ENCODE measurements around the gene NOPCHAP1. TPM values are rescaled to one million over a fixed set of nuclear protein-coding genes. Genes with fewer than 3 reads are reported as not detected.
A peak's percentile ranks its signal among the peaks of the same experiment; 100 is the strongest.
"Not testable (repeated sequence)": the region's sequence is repeated elsewhere in the genome, so short reads cannot be mapped to it uniquely, and the experiment has no call there.

Gene NOPCHAP1
- total and polyA plus RNA-seq, 8 donors: 9.3 to 17.1 (median 14.4) TPM

- H3K9me3 ChIP-seq: no peaks in the 10 kb centered on the region
- H3K27me3 ChIP-seq: no peaks in the 10 kb centered on the region
- DNase-seq (peak in 1 of 4 donors; percentile 56), ATAC-seq (peak; percentile 80)
- intact Hi-C loops (cut with DNase I): no loop called here
- no peaks in the 10 kb centered on the region for H3K4me1 ChIP-seq
- no peak for TF ChIP-seq CTCF (IDR thresholded peaks at IDR 0.05)
- H3K27ac ChIP-seq: no peak overlapping the region
- H3K4me3 ChIP-seq: no peak overlapping the region
- no peaks in the 10 kb centered on the region for H3K36me3 ChIP-seq
Measured at GRCh38 chr12:104974626-104975290, 11.4 kb upstream of the NOPCHAP1 start.

GRCh38 chr12:104975587-104976343 lies 10.4 kb upstream of the NOPCHAP1 start:
- no peaks in the 10 kb centered on the region for H3K27me3 ChIP-seq
- H3K4me1 ChIP-seq: no peaks in the 10 kb centered on the region
- no peak for DNase-seq
- no peak overlapping the region for H3K27ac ChIP-seq
- TF ChIP-seq CTCF (IDR thresholded peaks at IDR 0.05): no peak
- no peak overlapping the region for H3K4me3 ChIP-seq
- H3K9me3 ChIP-seq: no peaks in the 10 kb centered on the region
- intact Hi-C loops (cut with DNase I): no loop called here
- no peak for ATAC-seq
- no peaks in the 10 kb centered on the region for H3K36me3 ChIP-seq

- intact Hi-C loops (cut with DNase I): no loop called here
- Histone ChIP-seq H3K4me1 (no peaks in the 10 kb centered on the region), H3K36me3 (no peaks in the 10 kb centered on the region), H3K27me3 (no peaks in the 10 kb centered on the region), H3K27ac (no peak overlapping the region), H3K9me3 (no peaks in the 10 kb centered on the region), H3K4me3 (no peak overlapping the region)
- ATAC-seq: no peak
- DNase-seq: no peak
- TF ChIP-seq CTCF (IDR thresholded peaks at IDR 0.05): no peak
Measured at GRCh38 chr12:104976703-104977102, 9.4 kb upstream of the NOPCHAP1 start.

GRCh38 chr12:104977688-104978087 lies 8.4 kb upstream of the NOPCHAP1 start:
- intact Hi-C loops (cut with DNase I); H3K27me3 ChIP-seq; DNase-seq; H3K4me3 ChIP-seq; H3K9me3 ChIP-seq; H3K36me3 ChIP-seq; ATAC-seq; H3K27ac ChIP-seq; H3K4me1 ChIP-seq: not testable (repeated sequence)

GRCh38 chr12:104985206-104985605 lies 910 bp upstream of the NOPCHAP1 start:
- no peaks in the 10 kb centered on the region for H3K27me3 ChIP-seq
- DNase-seq: no peak
- H3K4me3 ChIP-seq: no peak overlapping the region
- TF ChIP-seq CTCF (IDR thresholded peaks at IDR 0.05): no peak
- H3K27ac ChIP-seq: no peak overlapping the region
- no peaks in the 10 kb centered on the region for H3K36me3 ChIP-seq
- H3K9me3 ChIP-seq: no peaks in the 10 kb centered on the region
- ATAC-seq: no peak
- intact Hi-C loops (cut with DNase I): no loop called here
- peaks cover 15 to 26% of the 10 kb centered on the region in 2 donors for H3K4me1 ChIP-seq
